PC-3 (cell line): Measurements from ENCODE around the gene RHEBL1. TPM values are rescaled to one million over a fixed set of nuclear protein-coding genes. Genes with fewer than 3 reads are reported as not detected.
A peak's percentile ranks its signal among the peaks of the same experiment; 100 is the strongest.

Experiments used
- ATAC-seq: fragments of 200-7000 bp; cut with Tn5 transposase; 2 replicates; pipeline ENCODE4 v1.9.1; 2020; ENCODE audit warnings: mild to moderate bottlenecking, moderate library complexity
- BruUV-seq: library from RNA; stranded (reverse); fragments of 400-500 nt; replicated peaks from 2 replicates; lab custom pipeline; 2021; lab: Mats Ljungman, UMichigan
- CTCF ChIA-PET: fragments of 300-600 bp; sonication (Branson Sonifier 250); formaldehyde crosslinking; loops from one replicate; lab custom pipeline; 2022; ENCODE audit warnings: antibody characterized with exemption; lab: Charles Lee
- POLR2A ChIA-PET: fragments of 300-600 bp; sonication (Branson Sonifier 250); formaldehyde crosslinking; loops from one replicate; lab custom pipeline; 2022; ENCODE audit warnings: antibody characterized with exemption; ENCODE audit not compliant: unreplicated experiment; lab: Charles Lee
- DNase-seq: peaks from one replicate; pipeline ENCODE4 v3.0.0-alpha.2; 2015
- H2AFZ ChIP-seq: fragments of 300-600 bp; sonication (generic); 2 replicates; pipeline ENCODE4 v1.6.0; 2016; ENCODE audit warnings: antibody characterized with exemption, low read length
- H3F3A ChIP-seq: fragments of 300-600 bp; sonication (generic); one replicate; pipeline ENCODE4 v1.6.0; 2017; ENCODE audit warnings: antibody characterized with exemption, low read length, control low read depth, mild to moderate bottlenecking; ENCODE audit not compliant: unreplicated experiment
- H3K27ac ChIP-seq: fragments of 300-600 bp; sonication (generic); 2 replicates; pipeline ENCODE4 v1.5.1; 2016; ENCODE audit warnings: mild to moderate bottlenecking, low read length
- H3K27me3 ChIP-seq: fragments of 300-600 bp; sonication (generic); 2 replicates; pipeline ENCODE4 v1.6.1; 2016; ENCODE audit warnings: low read length, mixed read lengths
- H3K36me3 ChIP-seq: fragments of 300-600 bp; sonication (generic); 2 replicates; pipeline ENCODE4 v1.6.1; 2016; ENCODE audit warnings: low read depth, mixed run types, low read length, mixed read lengths
- H3K4me1 ChIP-seq: fragments of 300-600 bp; sonication (generic); 2 replicates; pipeline ENCODE4 v1.5.1; 2016; ENCODE audit warnings: low read length; ENCODE audit not compliant: insufficient read depth
- H3K4me2 ChIP-seq: fragments of 300-600 bp; sonication (generic); 2 replicates; pipeline ENCODE4 v1.6.0; 2016; ENCODE audit warnings: low read length
- H3K4me3 ChIP-seq: fragments of 300-600 bp; sonication (generic); 2 replicates; pipeline ENCODE4 v1.5.1; 2016; ENCODE audit warnings: mild to moderate bottlenecking, low read length, mixed read lengths
- H3K79me2 ChIP-seq: fragments of 300-600 bp; sonication (generic); 2 replicates; pipeline ENCODE4 v1.6.1; 2017; ENCODE audit warnings: low read length, mixed read lengths
- H3K9ac ChIP-seq: fragments of 300-600 bp; sonication (generic); 2 replicates; pipeline ENCODE4 v1.6.0; 2016; ENCODE audit warnings: mild to moderate bottlenecking, low read length
- H3K9me2 ChIP-seq: fragments of 300-600 bp; sonication (generic); replicated peaks from 2 replicates; pipeline ENCODE4 v1.6.1; 2016; ENCODE audit warnings: mixed run types, low read length, mixed read lengths
- H3K9me3 ChIP-seq: fragments of 300-600 bp; sonication (generic); 2 replicates; pipeline ENCODE4 v1.6.1; 2016; ENCODE audit warnings: low read length, mixed read lengths
- H4K20me1 ChIP-seq: fragments of 300-600 bp; sonication (generic); 2 replicates; pipeline ENCODE4 v1.6.1; 2016; ENCODE audit warnings: low read length, mixed read lengths
- CTCF ChIP-seq: fragments of 300-600 bp; sonication (generic); conservative IDR thresholded peaks from 2 replicates; pipeline ENCODE4 v1.5.1; 2017; ENCODE audit warnings: antibody characterized with exemption, low read depth, mild to moderate bottlenecking, low read length
- EZH2 ChIP-seq: fragments of 300-600 bp; sonication (generic); IDR thresholded peaks from one replicate; pipeline ENCODE4 v1.6.1; 2017; ENCODE audit warnings: antibody characterized with exemption, mild to moderate bottlenecking, low read length; ENCODE audit not compliant: unreplicated experiment
- EZH2phosphoT487 ChIP-seq: fragments of 300-600 bp; sonication (generic); IDR thresholded peaks from 2 replicates; pipeline ENCODE4 v1.6.1; 2018; ENCODE audit warnings: mild to moderate bottlenecking, antibody characterized with exemption, low read length, borderline replicate concordance
- intact Hi-C: fragments of 100-400 bp; cut with micrococcal nuclease; formaldehyde crosslinking; loops from 2 replicates; pipeline ENCODE4 v1.9.0; 2023
- total RNA-seq: library from RNA; depleted of rRNA; stranded (reverse); fragments of >200 nt; gene quantifications from 2 replicates; pipeline ENCODE4 v1.2.3, GENCODE V29; 2014

Gene RHEBL1
- total RNA-seq, 1 experiment from 2014 or later = 5.0 TPM

DNA sequence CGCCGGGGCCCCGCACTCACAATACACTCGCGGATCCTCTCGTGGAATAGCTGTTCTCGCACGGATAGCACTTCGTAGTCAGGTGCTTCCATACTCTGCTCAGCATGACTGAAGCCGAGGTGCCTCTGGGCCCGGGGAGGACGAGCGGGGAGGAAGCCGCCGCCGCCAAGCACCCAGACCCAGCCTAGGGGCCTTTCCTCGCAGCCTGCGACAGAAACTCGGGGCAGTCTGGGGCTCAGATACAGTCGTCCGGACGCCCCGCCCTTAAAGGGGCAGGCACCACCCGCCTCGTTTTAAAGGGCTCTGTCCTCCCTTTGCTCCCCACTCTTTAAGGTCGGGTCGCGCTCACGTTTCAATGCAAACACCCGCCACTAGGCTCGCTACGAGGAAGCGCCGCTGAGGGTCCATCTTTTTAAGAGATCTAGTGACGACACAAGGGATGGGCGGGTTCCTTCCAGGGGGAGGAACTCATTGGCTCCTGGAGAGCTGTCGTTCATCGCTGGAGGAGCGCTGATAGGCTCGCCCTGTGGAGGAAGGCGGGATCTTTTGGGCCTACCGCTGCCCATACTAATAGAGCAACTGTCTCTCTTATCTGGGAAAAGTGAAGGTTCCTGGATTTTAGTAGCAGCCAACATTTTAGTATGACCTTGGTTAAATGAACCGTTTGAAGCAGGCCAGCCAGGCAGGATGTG lies 40.8 kb upstream of the RHEBL1 start, which contains the start of gene LMBR1L:
TSS of gene LMBR1L (minus strand) at position 384 of the 692 bp plus-strand sequence. CDS start at position 92, 292 bp downstream.
- peak within 1 kb of the TSS; percentile 84 for H2AFZ ChIP-seq
- 0 out of 2 replicates have a peak within 1 kb of the TSS, but pooled peaks have one; percentile 10 for H3K27ac ChIP-seq
- ATAC-seq (peak; percentile 97), DNase-seq (peak; percentile 99)
- no peaks in the 10 kb centered on the region for H3K27me3 ChIP-seq
- peak within 1 kb of the TSS; percentile 78 for H3K9ac ChIP-seq
- H3K4me2 ChIP-seq = peak within 1 kb of the TSS; percentile 94
- intact Hi-C loops = no loop called here
- ChIA-PET CTCF (interaction anchor here (0.6 to 1.5 kb wide), 5 partner anchors 10 to 744 kb away, joined by 3 to 6 read pairs (median 3); partner anchors contain the start of gene TUBA1B), POLR2A (interaction anchor here (0.8 to 1.0 kb wide), 2 partner anchors 20 to 41 kb away, joined by 4 to 5 read pairs; partner anchors contain the start of gene RHEBL1)
- TF ChIP-seq EZH2 (no peak), EZH2phosphoT487 (no peak), CTCF (no peak; the same call in 1 of the 2 replicates)
- H3K4me1 ChIP-seq = peaks cover 23% of the 10 kb centered on the region
- peaks cover 34% of the 10 kb centered on the region for H3K79me2 ChIP-seq
- peak within 1 kb of the TSS; percentile 94 for H3K4me3 ChIP-seq
- TSS peak; percentile 53 for BruUV-seq
- H3K9me2 ChIP-seq = no peaks in the 10 kb centered on the region
- H4K20me1 ChIP-seq = no peaks in the 10 kb centered on the region
- H3K9me3 ChIP-seq = no peaks in the 10 kb centered on the region
- no peaks in the 10 kb centered on the region for H3F3A ChIP-seq
- no peaks in the 10 kb centered on the region for H3K36me3 ChIP-seq

DNA sequence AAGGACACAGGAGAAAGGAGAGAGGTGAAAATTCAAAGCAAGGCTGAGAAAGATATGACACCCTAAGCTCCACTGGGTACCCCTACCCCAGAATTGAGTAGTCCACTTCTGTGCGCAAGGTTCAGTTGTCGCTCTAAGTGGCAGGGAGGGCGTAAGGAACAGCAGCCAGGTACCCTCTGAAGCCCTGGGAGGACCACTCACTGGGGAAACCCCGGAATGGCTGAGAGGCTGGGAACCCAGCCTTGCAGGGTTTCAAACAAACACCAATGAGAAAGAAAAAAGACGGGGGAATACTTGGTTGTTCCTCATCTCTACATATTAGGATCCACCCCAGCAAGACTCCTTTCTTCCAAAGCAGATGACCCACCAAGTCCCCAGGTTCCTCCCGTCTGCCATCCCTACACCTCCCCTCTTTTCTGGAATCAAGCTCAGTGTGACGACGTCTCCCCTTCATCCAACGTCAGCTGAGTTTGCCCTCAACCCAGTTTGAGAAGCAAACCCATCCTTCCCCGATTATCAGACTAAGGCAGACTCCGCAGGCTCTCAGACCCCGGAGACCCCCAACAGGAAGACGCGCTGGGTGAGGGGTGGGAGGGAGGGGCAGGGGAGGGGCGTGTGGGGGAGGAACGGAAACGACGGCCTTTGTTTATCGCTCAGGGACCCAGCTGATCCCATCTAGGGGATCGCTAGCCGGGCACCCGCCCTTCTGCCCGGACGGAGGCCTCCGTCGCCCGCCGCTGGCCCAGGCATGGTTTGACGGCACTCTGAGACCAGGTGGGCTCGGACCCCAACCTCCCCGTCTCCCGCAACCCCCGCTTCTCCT lies 40.1 kb upstream of the RHEBL1 start:
- ATAC-seq (peak; percentile 3), DNase-seq (no peak)
- 0 out of 2 replicates have a peak overlapping the region, but pooled peaks have one; percentile 10 for H3K27ac ChIP-seq
- peaks cover 34% of the 10 kb centered on the region for H3K79me2 ChIP-seq
- no peaks in the 10 kb centered on the region for H3K9me3 ChIP-seq
- no peaks in the 10 kb centered on the region for H3K36me3 ChIP-seq
- no peaks in the 10 kb centered on the region for H3F3A ChIP-seq
- intact Hi-C loops = loop anchor here (2.0 kb wide), 1 partner anchor 15 kb away; the partner anchor contains the start of gene DHH
- H4K20me1 ChIP-seq = no peaks in the 10 kb centered on the region
- no peaks in the 10 kb centered on the region for H3K27me3 ChIP-seq
- CTCF ChIA-PET = interaction anchor here (0.6 to 1.5 kb wide), 3 partner anchors 11 to 22 kb away, joined by 3 to 6 read pairs (median 3); no protein-coding TSS in a partner anchor
- no peaks in the 10 kb centered on the region for H3K9me2 ChIP-seq
- TF ChIP-seq CTCF (no peak), EZH2phosphoT487 (no peak), EZH2 (no peak)
- H3K4me2 ChIP-seq = peak overlapping the region; percentile 94
- POLR2A ChIA-PET = interaction anchor here (0.6 to 1.0 kb wide), 2 partner anchors 21 to 40 kb away, joined by 3 to 4 read pairs; partner anchors contain the start of gene RHEBL1
- peaks cover 30% of the 10 kb centered on the region for H3K4me1 ChIP-seq
- peak overlapping the region; percentile 94 for H3K4me3 ChIP-seq
- peak overlapping the region; percentile 78 for H3K9ac ChIP-seq
- peak overlapping the region; percentile 84 for H2AFZ ChIP-seq
- BruUV-seq = no TSS peak
